Left ventricle myocardium inferior (tissue), 1 donor: ENCODE measurements around the gene RPL12. TPM values are rescaled to one million over a fixed set of nuclear protein-coding genes. Genes with fewer than 3 reads are reported as not detected.

Experiments
- DNase-seq: peaks from one replicate; pipeline ENCODE4 v3.0.0-alpha.2; 2020
- H3K27ac ChIP-seq: fragments of 200-600 bp; replicated peaks from 2 replicates; pipeline ENCODE4 v1.8.0; 2021
- H3K27me3 ChIP-seq: fragments of 200-600 bp; 2 replicates; pipeline ENCODE4 v1.8.0; 2021; ENCODE audit warnings: low read depth
- H3K36me3 ChIP-seq: fragments of 200-600 bp; 2 replicates; pipeline ENCODE4 v1.8.0; 2021
- H3K4me1 ChIP-seq: fragments of 200-600 bp; 2 replicates; pipeline ENCODE4 v1.8.0; 2021
- H3K4me3 ChIP-seq: fragments of 200-600 bp; 2 replicates; pipeline ENCODE4 v1.8.0; 2021; ENCODE audit warnings: mild to moderate bottlenecking, moderate library complexity
- H3K9me3 ChIP-seq: fragments of 200-600 bp; replicated peaks from 2 replicates; pipeline ENCODE4 v1.8.0; 2021
- intact Hi-C: fragments of 100-400 bp; cut with micrococcal nuclease; formaldehyde crosslinking; loops from one replicate; pipeline ENCODE4 v1.11.0; 2022
- total RNA-seq: library from RNA; stranded (reverse); fragmentation: NEBNext Ultra II Directional; extraction: Animal tissue kit (Norgen Biotek cat#: 25700); gene quantifications from one replicate; pipeline ENCODE4 v1.2.1, GENCODE V29; 2021
- TF ChIP-seq, protein P1 (sequence below): fragments of 200-600 bp; IDR thresholded peaks from 2 replicates; pipeline ENCODE4 v1.8.0; 2021; ENCODE audit warnings: antibody characterized with exemption, mild to moderate bottlenecking, borderline replicate concordance
- donor health status: DM: no; HTN: yes; CAD: no; lungs with severe emphysema.

The RPL12 gene
- total RNA-seq, 1 donor from 2014 or later = 605 TPM

DNA sequence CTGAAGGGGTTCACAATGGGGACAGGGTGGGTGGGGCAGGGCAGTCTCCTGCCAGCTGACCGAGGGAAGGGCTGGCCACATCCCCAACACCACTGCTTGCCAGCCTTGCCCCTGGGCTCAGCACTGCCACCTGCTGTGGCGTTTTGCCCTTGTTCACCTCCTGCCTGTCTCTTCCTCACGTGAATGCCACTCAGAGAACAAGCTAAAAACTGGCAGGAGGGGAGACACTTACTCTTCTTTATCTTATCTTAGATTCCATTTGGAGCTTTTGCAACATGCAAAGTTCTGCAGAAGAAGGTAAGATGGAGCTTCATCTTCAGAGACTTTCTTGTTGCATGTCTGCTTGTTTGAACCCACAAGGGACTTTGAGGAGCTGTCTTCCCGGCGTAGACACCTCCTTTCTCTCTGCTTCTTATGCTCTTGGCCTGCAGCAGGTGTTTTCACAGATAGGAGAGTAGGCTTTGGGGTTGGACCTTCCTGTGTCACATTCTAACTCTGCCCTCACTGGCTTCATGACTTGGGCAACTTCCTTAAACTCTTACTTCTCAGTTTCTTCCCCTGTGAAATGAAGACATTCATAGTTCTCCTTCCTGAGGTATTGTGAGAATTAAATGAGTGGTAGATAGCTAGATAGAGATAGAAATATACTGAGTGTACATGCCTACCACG lies 4.3 kb upstream of the RPL12 start:
- no peak overlapping the region for H3K4me3 ChIP-seq
- H3K27me3 ChIP-seq = no peaks in the 10 kb centered on the region
- TF ChIP-seq, protein P1, sequence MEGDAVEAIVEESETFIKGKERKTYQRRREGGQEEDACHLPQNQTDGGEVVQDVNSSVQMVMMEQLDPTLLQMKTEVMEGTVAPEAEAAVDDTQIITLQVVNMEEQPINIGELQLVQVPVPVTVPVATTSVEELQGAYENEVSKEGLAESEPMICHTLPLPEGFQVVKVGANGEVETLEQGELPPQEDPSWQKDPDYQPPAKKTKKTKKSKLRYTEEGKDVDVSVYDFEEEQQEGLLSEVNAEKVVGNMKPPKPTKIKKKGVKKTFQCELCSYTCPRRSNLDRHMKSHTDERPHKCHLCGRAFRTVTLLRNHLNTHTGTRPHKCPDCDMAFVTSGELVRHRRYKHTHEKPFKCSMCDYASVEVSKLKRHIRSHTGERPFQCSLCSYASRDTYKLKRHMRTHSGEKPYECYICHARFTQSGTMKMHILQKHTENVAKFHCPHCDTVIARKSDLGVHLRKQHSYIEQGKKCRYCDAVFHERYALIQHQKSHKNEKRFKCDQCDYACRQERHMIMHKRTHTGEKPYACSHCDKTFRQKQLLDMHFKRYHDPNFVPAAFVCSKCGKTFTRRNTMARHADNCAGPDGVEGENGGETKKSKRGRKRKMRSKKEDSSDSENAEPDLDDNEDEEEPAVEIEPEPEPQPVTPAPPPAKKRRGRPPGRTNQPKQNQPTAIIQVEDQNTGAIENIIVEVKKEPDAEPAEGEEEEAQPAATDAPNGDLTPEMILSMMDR = peak; percentile 55
- H3K27ac ChIP-seq = peak overlapping the region; percentile 98
- peak; percentile 44 for DNase-seq
- H3K36me3 ChIP-seq = peaks cover 45% of the 10 kb centered on the region
- intact Hi-C loops = no loop called here
- no peaks in the 10 kb centered on the region for H3K9me3 ChIP-seq
- H3K4me1 ChIP-seq = peaks cover 83% of the 10 kb centered on the region

DNA sequence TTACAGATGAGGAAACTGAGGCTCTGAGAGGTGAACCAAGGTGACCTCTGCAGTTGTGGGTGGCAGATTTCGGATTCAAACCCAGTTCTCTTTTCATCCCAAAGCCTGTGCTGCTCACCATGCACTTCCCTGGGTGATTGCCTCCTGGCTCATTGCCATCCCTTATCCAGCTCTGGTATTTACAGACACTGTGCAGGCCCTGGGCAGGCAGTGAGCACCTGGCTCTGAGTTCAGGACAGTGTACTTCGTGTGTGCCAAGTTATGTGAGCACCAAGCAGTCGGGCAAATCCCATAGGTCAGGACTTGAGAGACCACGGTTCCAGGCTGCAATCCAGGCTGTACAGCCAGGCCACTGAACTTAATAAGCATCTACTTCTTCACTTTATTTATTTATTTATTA lies 1.5 kb upstream of the RPL12 start:
- intact Hi-C loops = no loop called here
- Histone ChIP-seq H3K4me1 (peaks cover 91% of the 10 kb centered on the region), H3K9me3 (no peaks in the 10 kb centered on the region), H3K4me3 (peak overlapping the region; percentile 83), H3K36me3 (peaks cover 44% of the 10 kb centered on the region), H3K27me3 (no peaks in the 10 kb centered on the region), H3K27ac (peak overlapping the region; percentile 98)
- TF ChIP-seq, protein P1 = no peak
- DNase-seq = peak; percentile 76

DNA sequence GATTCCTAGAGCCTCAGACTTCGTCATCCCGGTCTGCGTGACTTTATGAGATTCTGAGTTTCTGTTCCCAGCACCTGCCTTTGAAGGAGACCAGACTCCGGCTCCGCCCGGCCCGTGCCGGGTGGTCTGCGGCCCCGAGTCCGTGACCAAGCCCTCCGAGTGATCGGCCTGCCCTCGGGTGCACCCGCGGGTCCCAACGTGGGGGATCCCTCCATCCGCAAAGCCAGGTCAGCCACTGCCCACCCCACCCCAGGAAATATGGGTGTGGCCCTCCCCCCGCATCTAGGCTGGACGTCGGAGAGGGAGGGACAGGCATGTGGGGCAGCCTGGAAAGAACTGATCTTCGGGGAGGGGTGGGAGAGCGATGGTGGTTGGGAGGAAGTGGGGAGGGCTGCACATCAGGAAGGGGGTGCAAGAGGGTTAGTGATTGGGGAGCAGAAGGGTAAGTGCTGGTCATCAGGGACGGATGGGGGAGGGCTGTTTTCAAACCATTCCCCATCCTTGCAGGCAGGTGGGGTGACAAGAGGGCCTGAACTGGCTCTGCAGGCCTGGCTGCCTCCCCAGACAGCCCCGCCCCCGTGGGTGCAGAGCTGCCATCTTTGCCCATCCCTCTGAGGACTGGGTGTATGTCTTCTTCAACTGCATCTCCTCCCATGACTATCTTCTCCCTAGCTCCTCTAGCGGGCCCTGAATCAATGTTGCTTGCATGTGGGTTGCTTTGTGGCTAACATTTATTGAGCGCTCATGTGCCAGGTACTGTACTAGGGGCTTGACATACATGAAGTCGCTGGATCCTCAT lies 851 bp upstream of the RPL12 start:
- peaks cover 87% of the 10 kb centered on the region for H3K4me1 ChIP-seq
- no peaks in the 10 kb centered on the region for H3K27me3 ChIP-seq
- H3K36me3 ChIP-seq = peaks cover 44% of the 10 kb centered on the region
- peak overlapping the region; percentile 98 for H3K27ac ChIP-seq
- peak; percentile 46 for DNase-seq
- H3K9me3 ChIP-seq = no peaks in the 10 kb centered on the region
- intact Hi-C loops = no loop called here
- TF ChIP-seq, protein P1 = no peak
- peak overlapping the region; percentile 83 for H3K4me3 ChIP-seq

DNA sequence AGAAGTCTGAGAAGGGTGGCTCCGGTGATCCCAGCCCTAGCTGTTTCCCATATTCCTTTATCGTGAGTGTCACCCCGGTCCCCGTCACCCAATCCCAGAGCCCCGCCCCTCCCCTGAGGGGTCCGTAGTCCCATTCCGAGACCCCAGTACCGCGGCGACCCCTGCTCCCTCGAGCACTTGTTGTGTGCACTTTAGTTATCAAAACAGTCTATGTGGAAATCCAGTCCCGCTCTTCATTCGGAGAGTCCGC lies 327 bp upstream of the RPL12 start:
- intact Hi-C loops = no loop called here

DNA sequence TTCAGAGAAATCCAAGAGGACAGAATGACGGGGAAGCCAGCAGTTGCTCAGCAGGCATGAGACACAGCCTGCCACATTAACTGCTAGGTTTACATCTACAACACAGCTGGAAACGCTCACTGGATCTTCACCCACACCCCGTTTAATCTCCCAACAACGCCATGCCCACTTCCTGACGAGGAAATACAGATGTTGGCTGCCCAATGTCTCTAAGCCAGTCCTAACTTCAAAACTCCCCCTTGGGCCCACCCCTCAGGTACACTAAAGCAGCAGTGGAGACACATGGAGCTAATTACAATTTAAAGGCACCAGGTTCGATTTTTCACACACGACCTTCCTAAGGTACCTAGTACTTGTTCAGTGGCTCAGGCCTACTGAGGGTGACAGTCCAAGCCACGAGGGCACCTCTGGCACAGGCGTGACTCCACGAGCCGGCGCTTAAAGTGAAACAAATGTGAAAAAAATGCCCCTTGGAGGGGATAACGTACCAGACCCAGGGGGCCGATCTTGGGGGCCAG lies 904 bp downstream of the RPL12 start:
- Histone ChIP-seq H3K4me1 (peaks cover 71% of the 10 kb centered on the region), H3K27ac (peak overlapping the region; percentile 98), H3K27me3 (no peaks in the 10 kb centered on the region), H3K9me3 (no peaks in the 10 kb centered on the region), H3K36me3 (peaks cover 57% of the 10 kb centered on the region), H3K4me3 (peak overlapping the region; percentile 83)
- intact Hi-C loops = no loop called here
- TF ChIP-seq, protein P1 = no peak
- DNase-seq = no peak

More for the DNA sequence above, 327 bp upstream of the RPL12 start:
- Histone ChIP-seq H3K27me3 (no peaks in the 10 kb centered on the region), H3K4me3 (peak overlapping the region; percentile 83), H3K27ac (peak overlapping the region; percentile 98), H3K4me1 (peaks cover 81% of the 10 kb centered on the region), H3K9me3 (no peaks in the 10 kb centered on the region), H3K36me3 (peaks cover 45% of the 10 kb centered on the region)
- DNase-seq = no peak
- TF ChIP-seq, protein P1 = no peak
